Measurements from ENCODE around the gene GBF1. TPM values are rescaled to one million over a fixed set of nuclear protein-coding genes. Genes with fewer than 3 reads are reported as not detected.

Gene GBF1
- total RNA-seq, 4 donors from 2014 or later: 34.0 to 68.3 (median 53.5) TPM

- H3K4me1 ChIP-seq: peaks cover 12 to 27% of the 10 kb centered on the region in 2 donors
- peaks cover 2% of the 10 kb centered on the region in 2 donors for H3K36me3 ChIP-seq
- H3K27ac ChIP-seq: peak overlapping the region in 2 of 3 donors; percentile 87 to 95
- peak overlapping the region in 1 of 3 donors; percentile 69 for H3K4me3 ChIP-seq (replicated peaks in 1 of 3)
- no peaks in the 10 kb centered on the region for H3K9me3 ChIP-seq
- no peaks in the 10 kb centered on the region for H3K27me3 ChIP-seq
- TF ChIP-seq POLR2A (IDR thresholded peaks at IDR 0.05) (no peak), CTCF (IDR thresholded peaks at IDR 0.05) (no peak)
- no peak for DNase-seq
- WGBS, 2 donors: 49 to 56% methylated on average over 3 to 4 of the region's 4 CpGs
- intact Hi-C loops (cut with DNase I): loop anchor here (5.0 kb wide), 1 partner anchor 86 kb away; no protein-coding TSS in a partner anchor
Observed at GRCh38 chr10:102396317-102396650, 151.0 kb downstream of the GBF1 start.

- H3K9me3 ChIP-seq: no peaks in the 10 kb centered on the region
- DNase-seq: no peak
- H3K4me3 ChIP-seq (replicated peaks in 1 of 3): peak overlapping the region in 1 of 3 donors; percentile 69
- H3K27ac ChIP-seq: no peak overlapping the region
- peaks cover 5 to 6% of the 10 kb centered on the region in 2 donors for H3K36me3 ChIP-seq
- TF ChIP-seq CTCF (IDR thresholded peaks at IDR 0.05) (no peak), POLR2A (IDR thresholded peaks at IDR 0.05) (no peak)
- H3K27me3 ChIP-seq: no peaks in the 10 kb centered on the region
- intact Hi-C loops (cut with DNase I): loop anchor here (5.0 kb wide), 1 partner anchor 86 kb away; no protein-coding TSS in a partner anchor
- peaks cover 12 to 27% of the 10 kb centered on the region in 2 donors for H3K4me1 ChIP-seq
- 84 to 91% methylated on average over 9 to 12 of the region's 12 CpGs for WGBS, 2 donors
Observed at GRCh38 chr10:102396730-102397151, 151.4 kb downstream of the GBF1 start.

- Histone ChIP-seq H3K9me3 (no peaks in the 10 kb centered on the region), H3K4me1 (peaks cover 12 to 27% of the 10 kb centered on the region in 2 donors), H3K36me3 (peaks cover 5 to 11% of the 10 kb centered on the region in 2 donors), H3K4me3 (replicated peaks in 1 of 3) (no peak overlapping the region), H3K27ac (no peak overlapping the region), H3K27me3 (no peaks in the 10 kb centered on the region)
- intact Hi-C loops (cut with DNase I): loop anchor here (5.0 kb wide), 1 partner anchor 85 kb away; no protein-coding TSS in a partner anchor
- TF ChIP-seq POLR2A (IDR thresholded peaks at IDR 0.05) (no peak), CTCF (IDR thresholded peaks at IDR 0.05) (no peak)
- no peak for DNase-seq
- WGBS, 2 donors: 94 to 95% methylated on average over 14 of the region's 14 CpGs
Observed at GRCh38 chr10:102397222-102398171, 152.2 kb downstream of the GBF1 start.

DNA sequence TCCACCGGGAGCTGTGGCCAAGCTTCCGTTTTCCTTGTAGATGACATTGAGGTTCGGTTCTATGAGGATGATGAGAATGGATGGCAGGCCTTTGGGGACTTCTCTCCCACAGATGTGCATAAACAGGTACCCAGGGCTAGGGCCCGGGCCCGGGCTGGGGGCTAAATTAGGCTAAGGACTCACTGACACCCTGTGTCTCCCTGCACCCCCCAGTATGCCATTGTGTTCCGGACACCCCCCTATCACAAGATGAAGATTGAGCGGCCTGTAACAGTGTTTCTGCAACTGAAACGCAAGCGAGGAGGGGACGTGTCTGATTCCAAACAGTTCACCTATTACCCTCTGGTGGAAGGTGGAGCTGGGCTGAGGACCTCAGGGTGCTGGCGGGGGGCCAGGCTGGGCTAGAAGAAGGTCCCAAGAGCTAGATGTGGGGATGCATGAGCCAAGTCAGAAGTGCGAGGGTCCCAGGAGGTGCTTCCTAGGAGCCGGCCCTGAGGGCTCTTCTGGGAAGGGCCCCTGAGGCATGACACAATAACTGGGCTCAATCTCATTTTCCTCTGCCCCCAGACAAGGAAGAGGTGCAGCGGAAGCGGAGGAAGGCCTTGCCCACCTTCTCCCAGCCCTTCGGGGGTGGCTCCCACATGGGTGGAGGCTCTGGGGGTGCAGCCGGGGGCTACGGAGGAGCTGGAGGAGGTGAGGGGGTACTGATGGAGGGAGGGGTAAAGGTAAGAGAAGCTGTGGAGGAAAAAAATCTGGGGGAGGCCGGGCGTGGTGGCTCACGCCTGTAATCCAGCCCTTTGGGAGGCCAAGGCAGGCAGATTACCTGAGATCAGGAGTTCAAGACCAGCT, 153.1 kb downstream of the GBF1 start:
- H3K36me3 ChIP-seq: peaks cover 5 to 11% of the 10 kb centered on the region in 2 donors
- peaks cover 11 to 25% of the 10 kb centered on the region in 2 donors for H3K4me1 ChIP-seq
- intact Hi-C loops (cut with DNase I): loop anchor here (5.0 kb wide), 1 partner anchor 84 kb away; no protein-coding TSS in a partner anchor
- WGBS, 2 donors: 84 to 92% methylated on average over 21 of the region's 21 CpGs
- peak overlapping the region in 1 of 3 donors; percentile 90 for H3K27ac ChIP-seq
- no peak for DNase-seq
- no peaks in the 10 kb centered on the region for H3K27me3 ChIP-seq
- H3K4me3 ChIP-seq (replicated peaks in 1 of 3): peak overlapping the region in 1 of 3 donors; percentile 65
- TF ChIP-seq POLR2A (IDR thresholded peaks at IDR 0.05) (no peak), CTCF (IDR thresholded peaks at IDR 0.05) (no peak)
- no peaks in the 10 kb centered on the region for H3K9me3 ChIP-seq

All from thyroid gland (tissue), 4 donors.